ENCODE measurements around the gene LZTS2.

LZTS2 gene

DNA sequence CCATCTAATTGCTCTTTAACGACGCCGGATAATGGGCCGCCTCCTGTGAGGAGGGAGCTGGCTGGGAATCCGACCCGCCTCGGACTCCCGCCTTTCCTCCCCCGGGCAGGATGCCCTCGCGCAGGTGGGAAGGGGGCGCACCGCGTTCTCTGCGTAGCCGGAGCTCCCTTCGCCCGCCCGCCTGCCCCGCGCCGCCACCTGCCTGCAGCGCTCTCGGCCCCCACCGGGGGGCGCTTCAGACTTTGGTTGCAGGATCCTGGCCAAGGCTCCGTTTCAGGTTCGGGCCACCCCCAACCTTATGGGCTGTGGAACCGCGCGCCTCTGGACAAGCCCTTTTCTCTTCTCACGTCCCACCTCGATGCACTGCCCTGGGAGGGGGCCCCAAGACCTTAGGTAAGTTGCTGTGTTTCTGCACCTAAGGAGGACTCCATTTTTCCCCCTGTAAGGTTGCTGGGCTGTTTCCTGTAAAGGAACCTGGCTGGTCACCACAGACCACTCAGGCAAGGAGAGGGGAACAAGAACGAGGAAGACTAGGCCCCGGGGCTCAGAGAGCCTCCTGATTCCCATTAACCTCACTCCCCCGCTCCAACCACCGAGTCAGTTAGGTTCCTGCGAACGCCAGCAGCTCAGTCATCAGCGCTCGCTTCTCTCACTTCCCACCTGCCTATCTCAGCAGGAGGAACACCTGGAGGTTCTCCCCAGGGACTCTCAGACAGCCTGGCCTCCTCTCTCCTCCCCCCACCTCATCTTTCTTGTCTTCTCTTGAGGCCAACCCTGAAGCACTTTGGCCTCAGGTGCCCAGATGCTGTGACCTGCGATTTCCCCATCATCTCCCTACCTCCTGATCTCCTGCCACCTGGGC, 50.8 kb downstream of the LZTS2 start:
- no peak for DNase-seq (ENCODE audit: low read depth, low spot score)

DNA sequence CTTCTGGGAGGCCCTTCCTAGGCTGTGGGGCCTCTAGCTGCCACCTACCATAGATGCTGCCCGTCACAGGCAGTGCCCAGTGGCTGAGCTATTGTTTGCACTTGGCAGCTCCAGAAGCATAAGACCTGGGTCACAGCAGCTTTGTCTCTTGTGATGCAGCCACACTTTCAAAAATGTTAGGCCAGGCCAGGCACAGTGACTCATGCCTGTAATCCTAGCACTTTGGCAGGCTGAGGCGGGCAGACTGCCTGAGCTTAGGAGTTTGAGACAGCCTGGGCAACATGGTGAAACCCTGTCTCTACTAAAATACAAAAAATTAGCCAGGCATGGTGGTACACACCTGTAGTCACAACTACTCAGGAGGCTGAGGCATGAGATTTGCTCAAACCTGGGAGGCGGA, 52.7 kb downstream of the LZTS2 start:
- DNase-seq (ENCODE audit: low read depth, low spot score), result no peak

GRCh38 chr10:101053516-101053915, 53.9 kb downstream of the LZTS2 start:
- no peak for DNase-seq (ENCODE audit: low read depth, low spot score)

DNA sequence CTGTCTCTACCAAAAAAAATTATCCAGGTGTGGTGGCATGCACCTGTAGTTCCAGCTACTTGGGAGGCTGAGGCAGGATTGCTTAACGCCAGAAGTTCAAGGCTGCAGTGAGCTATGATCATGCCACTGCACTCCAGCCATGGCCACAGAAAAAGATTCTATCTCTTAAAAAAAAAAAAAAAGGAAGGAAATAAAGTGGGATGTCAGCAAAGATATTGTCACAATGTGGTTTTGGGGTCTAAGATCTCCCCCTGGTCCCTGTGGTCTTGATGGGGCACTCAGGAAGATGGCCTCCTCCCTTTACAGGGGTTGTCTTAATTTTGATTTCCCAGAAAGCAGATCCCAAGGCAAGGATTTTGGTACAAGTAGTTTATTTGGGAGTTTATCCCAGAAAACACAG, 54.7 kb downstream of the LZTS2 start:
- DNase-seq (ENCODE audit: low read depth, low spot score), result no peak

DNA sequence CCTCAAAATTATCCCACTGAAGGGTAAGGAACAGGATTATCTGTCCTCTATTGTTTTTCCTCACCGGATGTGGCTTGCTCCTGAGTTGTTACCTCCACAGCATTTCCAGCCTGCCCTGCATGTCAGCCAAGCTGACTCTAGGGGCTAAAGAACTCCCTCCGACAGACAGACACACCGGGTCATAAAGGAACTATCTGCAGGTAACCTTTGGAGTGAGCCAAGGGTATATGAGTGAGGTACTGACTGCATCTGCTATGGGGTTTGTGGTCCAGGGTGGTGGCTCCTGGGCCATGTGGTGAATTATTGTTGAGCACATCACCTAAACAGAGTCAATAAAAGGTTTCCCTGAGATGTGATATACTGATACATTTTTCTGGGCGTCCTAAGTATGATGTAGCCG, 55.3 kb downstream of the LZTS2 start:
- DNase-seq (ENCODE audit: low read depth, low spot score), result no peak

DNA sequence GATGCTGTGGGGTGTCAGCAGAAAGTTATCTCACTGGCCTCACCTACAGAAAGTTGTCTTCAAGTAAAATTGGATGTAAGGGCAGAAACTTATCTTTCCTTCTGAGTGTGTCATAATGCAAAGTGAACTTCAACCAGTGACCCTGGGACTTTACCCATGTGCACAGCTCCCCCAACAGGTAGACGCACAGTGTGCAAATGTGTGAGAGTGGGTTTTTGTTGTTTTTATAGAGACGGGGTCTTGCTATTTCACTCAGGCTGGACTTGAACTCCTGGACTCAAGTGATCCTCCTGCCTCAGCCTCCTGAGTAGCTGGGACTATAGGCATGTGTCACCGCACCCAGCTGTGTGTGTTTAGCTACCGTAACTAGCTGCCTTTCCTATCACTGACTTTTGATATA, 55.8 kb downstream of the LZTS2 start:
- DNase-seq (ENCODE audit: low read depth, low spot score), result no peak

DNA sequence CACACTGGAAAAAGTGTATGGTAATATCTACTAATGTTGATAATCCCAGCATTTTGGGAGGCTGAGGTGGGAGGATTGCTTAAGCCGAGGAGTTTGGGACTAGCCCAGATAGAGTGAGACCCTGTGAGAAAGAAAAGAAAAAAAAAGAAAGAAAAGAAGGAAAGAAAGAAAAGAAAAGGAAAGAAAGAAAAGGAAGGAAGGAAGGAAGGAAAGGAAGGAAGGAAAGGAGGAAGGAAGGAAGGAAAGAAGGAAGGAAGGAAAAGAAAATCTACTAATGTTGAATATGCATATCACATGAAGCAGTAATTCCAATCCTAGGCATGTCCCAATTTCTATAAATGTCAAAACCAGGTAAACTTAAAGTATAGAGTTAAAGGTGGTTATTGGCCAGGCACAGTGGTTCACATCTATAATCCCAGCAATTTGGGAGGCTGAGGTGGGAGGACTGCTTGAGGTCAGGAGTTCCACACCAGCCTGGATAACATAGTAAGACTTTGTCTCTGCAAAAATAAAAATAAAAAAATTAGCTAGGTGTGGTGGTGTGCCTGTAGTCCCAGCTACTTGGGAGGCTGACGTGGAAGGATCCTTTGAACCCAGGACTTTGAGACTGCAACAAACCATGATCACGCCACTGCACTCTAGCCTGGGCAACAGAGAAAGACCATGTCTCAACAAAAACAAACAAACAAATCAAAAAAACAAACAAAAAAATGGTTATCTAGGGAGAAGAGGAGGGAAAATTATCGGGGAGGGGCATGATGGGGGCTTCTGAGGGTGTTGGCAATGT, 57.0 kb downstream of the LZTS2 start:
- no peak for DNase-seq (ENCODE audit: low read depth, low spot score)
